Progenitor cell of endocrine pancreas (in vitro differentiated cells): ENCODE data around the gene MANSC1. TPM values are rescaled to one million over a fixed set of nuclear protein-coding genes. Genes with fewer than 3 reads are reported as not detected.
"Not testable (repeated sequence)": the region's sequence is repeated elsewhere in the genome, so short reads cannot be mapped to it uniquely, and the experiment has no call there.

ENCODE experiments used
- DNase-seq: peaks from one replicate; pipeline ENCODE4 v3.0.0; 2021; ENCODE audit warnings: low spot score; ENCODE audit not compliant: unreplicated experiment
- H3K27ac Mint-ChIP-seq: 2 replicates; pipeline ENCODE4 v1.8.0; 2021; ENCODE audit warnings: mild to moderate bottlenecking, moderate library complexity, mixed read lengths
- H3K27me3 Mint-ChIP-seq: 2 replicates; pipeline ENCODE4 v1.8.0; 2021; ENCODE audit warnings: mixed read lengths
- H3K36me3 Mint-ChIP-seq: 2 replicates; pipeline ENCODE4 v1.8.0; 2022; ENCODE audit warnings: mixed read lengths; ENCODE audit not compliant: insufficient read depth
- H3K4me1 Mint-ChIP-seq: 2 replicates; pipeline ENCODE4 v1.8.0; 2021; ENCODE audit warnings: low read depth, mixed read lengths
- H3K4me3 Mint-ChIP-seq: 2 replicates; pipeline ENCODE4 v1.8.0; 2021; ENCODE audit warnings: low read depth, mild to moderate bottlenecking, moderate library complexity, mixed read lengths
- H3K9me3 Mint-ChIP-seq: 2 replicates; pipeline ENCODE4 v1.8.0; 2021; ENCODE audit warnings: low read depth, mixed read lengths
- CTCF ChIP-seq: fragments of 200-600 bp; sonication (generic); IDR thresholded peaks from one replicate; pipeline ENCODE4 v1.5.0; 2021; ENCODE audit warnings: antibody characterized with exemption, mild to moderate bottlenecking; ENCODE audit not compliant: unreplicated experiment
- total RNA-seq: library from RNA; stranded (reverse); gene quantifications from 2 replicates; pipeline ENCODE4 v1.2.1, GENCODE V29; 2021

Gene MANSC1
- total RNA-seq, 1 donor from 2014 or later: 30.7 TPM

- Mint-ChIP-seq H3K27ac (peak overlapping the region; percentile 8), H3K4me1 (peaks cover 16% of the 10 kb centered on the region), H3K27me3 (no peaks in the 10 kb centered on the region), H3K9me3 (no peaks in the 10 kb centered on the region), H3K4me3 (no peak overlapping the region), H3K36me3 (no peaks in the 10 kb centered on the region)
- TF ChIP-seq CTCF: no peak
- no peak for DNase-seq
Observed at GRCh38 chr12:12319451-12320183, 30.4 kb downstream of the MANSC1 start.

DNA sequence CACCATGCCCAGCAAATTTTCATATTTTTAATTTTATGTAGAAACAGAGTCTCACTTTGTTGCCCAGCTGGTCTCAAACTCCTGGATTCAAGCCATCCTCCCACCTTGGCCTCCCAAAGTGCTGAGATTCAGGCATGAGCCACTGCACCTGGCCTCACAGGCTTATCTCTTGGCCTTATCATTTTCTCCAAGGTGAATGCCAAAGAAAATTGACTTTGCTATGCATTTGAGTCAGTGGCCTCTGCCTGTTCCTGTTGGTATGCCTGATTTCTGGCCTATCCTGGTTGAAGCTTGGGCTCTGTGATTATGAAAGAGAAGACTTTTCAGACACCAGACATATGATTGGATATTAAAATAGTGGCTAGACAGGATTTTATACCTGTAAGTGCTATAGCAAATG, 34.2 kb downstream of the MANSC1 start:
- Mint-ChIP-seq H3K9me3 (peaks cover 6% of the 10 kb centered on the region), H3K36me3 (no peaks in the 10 kb centered on the region), H3K4me3 (no peak overlapping the region), H3K4me1 (peaks cover 26% of the 10 kb centered on the region), H3K27me3 (no peaks in the 10 kb centered on the region), H3K27ac (no peak overlapping the region)
- TF ChIP-seq CTCF: no peak
- DNase-seq: no peak

- not testable (repeated sequence) for H3K9me3 Mint-ChIP-seq, H3K4me3 Mint-ChIP-seq, H3K36me3 Mint-ChIP-seq, H3K27ac Mint-ChIP-seq, DNase-seq, H3K27me3 Mint-ChIP-seq
- peaks cover 13% of the 10 kb centered on the region for H3K4me1 Mint-ChIP-seq
Observed at GRCh38 chr12:12310695-12311094, 39.3 kb downstream of the MANSC1 start.

DNA sequence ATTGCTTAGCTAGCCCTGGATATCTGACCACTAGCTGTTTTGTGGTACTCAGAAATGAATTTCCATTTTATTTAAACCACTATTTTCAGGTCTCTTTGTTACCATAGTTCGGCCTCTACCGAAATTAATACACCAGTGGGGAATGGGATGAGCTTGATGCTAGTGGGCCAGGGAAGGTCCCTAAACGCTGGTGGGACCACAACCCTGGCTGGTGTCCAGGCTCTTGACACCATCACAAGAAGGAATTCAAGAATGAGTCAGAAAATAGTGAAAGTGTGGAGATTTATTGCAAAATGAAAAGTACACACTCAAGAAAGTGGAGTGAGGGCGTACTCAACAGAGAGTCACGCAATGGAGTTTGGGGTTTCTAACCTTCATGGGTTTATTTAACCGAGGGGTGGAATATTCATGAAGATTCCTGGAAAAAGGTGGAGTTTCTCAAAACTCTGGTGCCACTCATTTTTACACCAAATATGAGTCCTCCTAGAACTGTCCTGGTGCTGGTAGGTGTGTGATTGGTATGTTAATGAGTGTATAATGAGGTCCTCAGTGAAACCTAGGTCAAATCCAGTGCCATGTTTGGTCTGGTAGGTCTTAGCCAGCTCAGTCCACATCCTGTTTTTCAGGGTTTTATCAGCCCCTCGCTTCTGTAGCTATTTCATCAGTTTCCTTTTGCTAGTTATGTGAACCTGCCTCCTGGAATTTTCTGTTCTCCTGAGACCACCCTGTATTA, 44.3 kb downstream of the MANSC1 start:
- peaks cover 2% of the 10 kb centered on the region for H3K4me1 Mint-ChIP-seq
- TF ChIP-seq CTCF: no peak
- H3K27me3 Mint-ChIP-seq: no peaks in the 10 kb centered on the region
- no peak overlapping the region for H3K4me3 Mint-ChIP-seq
- H3K36me3 Mint-ChIP-seq: peaks cover 3% of the 10 kb centered on the region
- H3K9me3 Mint-ChIP-seq: peaks cover 4% of the 10 kb centered on the region
- DNase-seq: no peak
- no peak overlapping the region for H3K27ac Mint-ChIP-seq

DNA sequence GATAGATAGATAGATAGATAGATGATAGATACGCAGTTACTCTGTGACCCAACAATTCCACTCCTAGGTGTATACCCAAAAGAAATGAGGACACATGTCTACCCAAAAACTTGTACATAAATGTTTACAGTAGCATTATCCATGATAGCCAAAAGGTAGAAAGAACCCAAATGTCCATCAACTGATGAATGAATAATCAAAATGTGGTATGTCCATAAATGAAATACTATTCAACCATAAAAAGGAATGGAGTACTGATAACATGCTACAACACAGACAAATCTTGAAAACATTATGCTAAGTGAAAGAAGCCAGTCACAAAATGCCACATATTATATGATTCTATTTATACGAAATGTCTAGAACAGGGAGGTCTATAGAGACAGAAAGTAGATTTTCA, 47.1 kb downstream of the MANSC1 start:
- no peak for TF ChIP-seq CTCF
- no peak for DNase-seq
- Mint-ChIP-seq H3K36me3 (peaks cover 3% of the 10 kb centered on the region), H3K27ac (no peak overlapping the region), H3K9me3 (peaks cover 4% of the 10 kb centered on the region), H3K4me1 (no peaks in the 10 kb centered on the region), H3K4me3 (no peak overlapping the region), H3K27me3 (no peaks in the 10 kb centered on the region)
